NT2/D1 (cell line): Measurements from ENCODE around the gene RBBP5.

ENCODE experiments used
- YY1 ChIP-seq: IDR thresholded peaks from 2 replicates; pipeline ENCODE4 v1.6.1; 2011; ENCODE audit not compliant: insufficient read length, insufficient read depth
- ZNF274 ChIP-seq: IDR thresholded peaks from 2 replicates; pipeline ENCODE4 v1.6.1; 2011; ENCODE audit warnings: mild to moderate bottlenecking, low read depth, low read length

DNA sequence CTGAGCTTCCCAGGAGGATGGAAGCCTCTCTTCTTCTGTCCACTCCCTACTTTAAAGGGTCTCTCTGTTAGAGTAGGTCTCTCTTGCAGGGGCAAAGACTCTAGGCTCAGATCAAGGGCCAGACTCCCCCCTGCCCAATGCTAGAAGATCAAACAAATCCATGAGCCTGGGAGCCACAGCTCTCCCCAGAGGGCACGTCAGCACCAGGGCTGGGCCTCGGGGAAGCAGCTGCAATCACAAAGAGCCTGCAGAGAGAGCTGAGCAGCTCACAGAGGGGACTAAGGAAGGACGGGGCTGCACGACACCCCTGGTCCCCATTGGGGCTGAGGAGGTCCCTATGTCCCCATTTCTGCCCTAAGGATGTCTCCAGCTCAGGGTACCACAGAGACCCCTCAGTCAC, 74.9 kb downstream of the RBBP5 start:
- TF ChIP-seq ZNF274 (no peak), YY1 (no peak)
